NCI-H446 (cell line): ENCODE results near the gene MUC5B.
"Not testable (repeated sequence)": the region's sequence is repeated elsewhere in the genome, so short reads cannot be mapped to it uniquely, and the experiment has no call there.

Experiments used
- DNase-seq, 2 experiments: peaks; one replicate each; lab custom pipeline; 2025; lab: John Stamatoyannopoulos, UW

The MUC5B gene, protein sequence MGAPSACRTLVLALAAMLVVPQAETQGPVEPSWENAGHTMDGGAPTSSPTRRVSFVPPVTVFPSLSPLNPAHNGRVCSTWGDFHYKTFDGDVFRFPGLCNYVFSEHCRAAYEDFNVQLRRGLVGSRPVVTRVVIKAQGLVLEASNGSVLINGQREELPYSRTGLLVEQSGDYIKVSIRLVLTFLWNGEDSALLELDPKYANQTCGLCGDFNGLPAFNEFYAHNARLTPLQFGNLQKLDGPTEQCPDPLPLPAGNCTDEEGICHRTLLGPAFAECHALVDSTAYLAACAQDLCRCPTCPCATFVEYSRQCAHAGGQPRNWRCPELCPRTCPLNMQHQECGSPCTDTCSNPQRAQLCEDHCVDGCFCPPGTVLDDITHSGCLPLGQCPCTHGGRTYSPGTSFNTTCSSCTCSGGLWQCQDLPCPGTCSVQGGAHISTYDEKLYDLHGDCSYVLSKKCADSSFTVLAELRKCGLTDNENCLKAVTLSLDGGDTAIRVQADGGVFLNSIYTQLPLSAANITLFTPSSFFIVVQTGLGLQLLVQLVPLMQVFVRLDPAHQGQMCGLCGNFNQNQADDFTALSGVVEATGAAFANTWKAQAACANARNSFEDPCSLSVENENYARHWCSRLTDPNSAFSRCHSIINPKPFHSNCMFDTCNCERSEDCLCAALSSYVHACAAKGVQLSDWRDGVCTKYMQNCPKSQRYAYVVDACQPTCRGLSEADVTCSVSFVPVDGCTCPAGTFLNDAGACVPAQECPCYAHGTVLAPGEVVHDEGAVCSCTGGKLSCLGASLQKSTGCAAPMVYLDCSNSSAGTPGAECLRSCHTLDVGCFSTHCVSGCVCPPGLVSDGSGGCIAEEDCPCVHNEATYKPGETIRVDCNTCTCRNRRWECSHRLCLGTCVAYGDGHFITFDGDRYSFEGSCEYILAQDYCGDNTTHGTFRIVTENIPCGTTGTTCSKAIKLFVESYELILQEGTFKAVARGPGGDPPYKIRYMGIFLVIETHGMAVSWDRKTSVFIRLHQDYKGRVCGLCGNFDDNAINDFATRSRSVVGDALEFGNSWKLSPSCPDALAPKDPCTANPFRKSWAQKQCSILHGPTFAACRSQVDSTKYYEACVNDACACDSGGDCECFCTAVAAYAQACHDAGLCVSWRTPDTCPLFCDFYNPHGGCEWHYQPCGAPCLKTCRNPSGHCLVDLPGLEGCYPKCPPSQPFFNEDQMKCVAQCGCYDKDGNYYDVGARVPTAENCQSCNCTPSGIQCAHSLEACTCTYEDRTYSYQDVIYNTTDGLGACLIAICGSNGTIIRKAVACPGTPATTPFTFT (N-terminal part only)

GRCh38 chr11:1222491-1223345, at the start of gene MUC5B:
Gene MUC5B (plus strand): TSS chr11:1223066. CDS start chr11:1223124, 58 bp downstream.
- DNase-seq, result no peak

GRCh38 chr11:1173396-1173795, 49.5 kb upstream of the MUC5B start:
- DNase-seq, result not testable (repeated sequence)

- DNase-seq, result no peak
Measured at GRCh38 chr11:1174441-1175370, 48.2 kb upstream of the MUC5B start.

DNA sequence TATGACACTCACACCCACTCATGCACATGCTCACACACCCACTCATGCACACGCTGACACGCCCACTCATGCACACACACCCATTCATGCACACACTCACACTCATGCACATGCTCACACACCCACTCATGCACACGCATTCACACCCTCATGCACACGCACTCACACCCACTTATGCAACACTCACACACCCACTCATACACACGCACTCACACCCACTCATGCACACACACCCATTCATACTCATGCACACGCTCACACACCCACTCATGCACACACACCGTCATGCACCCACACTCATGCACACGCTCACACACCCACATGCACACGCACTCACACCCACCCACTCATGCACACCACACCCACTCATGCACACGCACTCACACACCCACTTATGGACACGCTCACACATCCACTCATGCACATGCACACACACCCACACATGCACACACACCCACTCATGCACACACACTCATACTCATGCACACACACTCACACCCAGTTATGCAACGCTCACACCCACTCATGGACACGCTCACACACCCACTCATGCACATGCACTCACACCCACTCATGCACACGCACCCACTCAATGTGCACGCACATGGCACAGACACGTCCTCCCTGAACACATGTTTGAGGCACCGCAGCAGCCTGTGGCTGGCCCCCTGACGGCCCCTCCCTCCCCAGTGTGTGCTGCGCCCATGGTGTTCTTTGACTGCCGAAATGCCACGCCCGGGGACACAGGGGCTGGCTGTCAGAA, 47.2 kb upstream of the MUC5B start:
- no peak for DNase-seq

DNA sequence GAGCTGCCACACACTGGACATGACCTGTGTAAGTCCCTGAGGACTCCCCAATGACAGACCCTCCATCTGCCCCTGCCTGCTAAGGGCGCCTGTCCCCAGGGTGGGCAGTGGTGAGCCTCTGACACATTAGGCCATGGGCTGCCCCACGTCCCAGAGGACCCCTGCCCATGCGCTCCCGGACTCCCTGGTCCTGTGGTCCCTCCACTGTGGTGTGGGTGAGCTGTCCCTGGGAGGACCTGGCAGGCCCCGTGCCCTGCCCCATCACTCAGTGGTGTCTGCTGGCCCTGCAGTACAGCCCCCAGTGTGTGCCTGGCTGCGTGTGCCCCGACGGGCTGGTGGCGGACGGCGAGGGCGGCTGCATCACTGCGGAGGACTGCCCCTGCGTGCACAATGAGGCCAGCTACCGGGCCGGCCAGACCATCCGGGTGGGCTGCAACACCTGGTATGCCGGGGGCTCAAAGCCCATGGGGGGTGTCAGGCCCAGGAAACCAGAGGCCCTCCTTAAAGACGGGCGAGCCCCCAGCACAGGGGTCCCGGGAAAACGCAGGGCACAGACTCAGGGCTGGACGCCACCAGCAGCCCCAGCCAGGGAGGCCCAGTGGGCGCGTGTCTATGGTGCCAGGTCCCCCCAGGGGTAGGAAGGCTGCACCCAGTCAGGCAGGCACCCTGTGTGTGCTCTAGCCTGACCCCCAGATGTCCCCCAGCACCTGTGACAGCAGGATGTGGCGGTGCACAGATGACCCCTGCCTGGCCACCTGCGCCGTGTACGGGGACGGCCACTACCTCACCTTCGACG, 46.4 kb upstream of the MUC5B start:
- DNase-seq, result no peak

DNA sequence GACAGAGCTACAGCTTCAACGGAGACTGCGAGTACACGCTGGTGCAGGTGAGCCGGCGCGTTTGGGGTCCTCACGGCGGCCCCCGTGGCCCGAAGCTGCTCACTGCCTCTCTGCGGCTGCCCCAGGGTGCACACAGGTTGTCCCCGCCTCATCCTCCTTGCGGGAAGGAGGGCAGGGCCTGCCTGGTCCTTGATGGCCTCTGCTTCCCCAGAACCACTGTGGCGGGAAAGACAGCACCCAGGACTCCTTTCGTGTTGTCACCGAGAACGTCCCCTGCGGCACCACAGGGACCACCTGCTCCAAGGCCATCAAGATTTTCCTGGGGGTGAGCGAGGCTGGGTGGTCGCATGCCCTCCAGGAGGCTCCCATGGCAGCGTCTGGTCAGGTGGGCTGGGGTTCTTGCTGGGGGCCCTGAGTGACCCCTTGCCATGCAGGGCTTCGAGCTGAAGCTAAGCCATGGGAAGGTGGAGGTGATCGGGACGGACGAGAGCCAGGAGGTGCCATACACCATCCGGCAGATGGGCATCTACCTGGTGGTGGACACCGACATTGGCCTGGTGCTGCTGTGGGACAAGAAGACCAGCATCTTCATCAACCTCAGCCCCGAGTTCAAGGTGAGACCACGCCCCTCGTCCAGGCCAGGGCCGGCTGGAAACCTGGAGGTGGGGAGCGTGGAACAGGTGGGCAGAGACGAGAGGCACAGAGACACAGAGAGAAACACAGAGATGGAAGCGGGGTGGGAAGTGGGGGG, 45.7 kb upstream of the MUC5B start:
- DNase-seq, result no peak

DNA sequence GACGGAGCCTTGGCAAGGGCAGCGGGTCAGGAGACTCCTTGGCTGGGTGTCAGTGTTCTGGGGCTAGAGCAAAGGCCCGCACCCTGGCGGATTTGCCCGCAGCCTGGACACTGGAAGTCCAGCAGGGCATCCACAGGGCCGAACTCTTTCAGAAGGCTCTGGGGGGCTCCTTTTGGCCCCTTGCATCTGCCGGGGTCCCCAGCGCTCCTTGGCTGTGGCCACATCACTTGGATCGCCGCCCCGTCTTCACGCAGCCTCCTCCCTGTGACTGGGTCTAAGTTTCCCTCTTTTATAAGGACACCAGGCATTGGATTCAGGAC, 45.1 kb upstream of the MUC5B start:
- no peak for DNase-seq

DNA sequence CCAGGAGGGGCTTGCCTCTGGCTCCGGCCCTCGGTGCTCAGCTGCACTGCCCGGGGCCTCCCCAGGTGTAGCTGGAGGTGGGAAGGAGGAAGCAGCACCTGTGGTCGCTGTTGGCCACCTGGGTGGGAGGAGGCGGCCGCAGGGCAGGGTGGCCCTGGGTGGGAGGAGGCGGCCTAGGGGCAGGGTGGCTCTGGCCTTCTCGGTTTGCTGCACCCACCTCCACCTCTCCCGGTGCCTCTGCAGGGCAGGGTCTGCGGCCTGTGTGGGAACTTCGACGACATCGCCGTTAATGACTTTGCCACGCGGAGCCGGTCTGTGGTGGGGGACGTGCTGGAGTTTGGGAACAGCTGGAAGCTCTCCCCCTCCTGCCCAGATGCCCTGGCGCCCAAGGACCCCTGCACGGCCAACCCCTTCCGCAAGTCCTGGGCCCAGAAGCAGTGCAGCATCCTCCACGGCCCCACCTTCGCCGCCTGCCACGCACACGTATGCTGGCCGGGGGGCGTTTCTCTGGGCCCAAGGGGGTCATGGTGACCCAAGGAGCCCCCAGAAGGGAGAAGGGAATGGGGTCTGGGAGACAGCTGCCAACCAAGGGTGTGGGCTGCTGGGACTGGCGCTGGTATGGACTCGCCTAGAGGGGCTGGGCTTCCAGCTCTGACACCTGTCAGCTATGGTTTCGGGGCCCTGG, 44.5 kb upstream of the MUC5B start:
- no peak for DNase-seq

- no peak for DNase-seq
Measured at GRCh38 chr11:1178906-1179305, 44.0 kb upstream of the MUC5B start.

DNA sequence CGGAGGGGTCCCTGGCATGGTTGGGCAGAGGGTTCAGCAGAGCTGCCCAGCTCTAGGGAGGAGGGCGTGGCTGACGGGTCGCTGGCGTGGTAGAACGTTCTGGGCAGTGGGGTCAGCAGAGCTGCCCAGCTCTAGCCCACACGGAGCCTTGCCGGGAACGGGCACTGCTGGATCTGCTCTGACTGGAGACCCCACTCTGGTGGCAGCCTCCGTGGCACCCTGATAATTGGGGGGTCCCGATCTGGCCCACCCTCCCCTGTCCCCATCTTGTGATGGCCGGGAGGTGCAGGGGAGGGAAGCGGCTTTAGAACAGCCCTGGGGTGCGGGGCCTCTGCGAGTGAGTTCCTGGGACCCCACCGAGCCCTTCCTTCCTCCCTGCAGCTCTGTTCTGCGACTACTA, 43.2 kb upstream of the MUC5B start:
- DNase-seq, result no peak

DNA sequence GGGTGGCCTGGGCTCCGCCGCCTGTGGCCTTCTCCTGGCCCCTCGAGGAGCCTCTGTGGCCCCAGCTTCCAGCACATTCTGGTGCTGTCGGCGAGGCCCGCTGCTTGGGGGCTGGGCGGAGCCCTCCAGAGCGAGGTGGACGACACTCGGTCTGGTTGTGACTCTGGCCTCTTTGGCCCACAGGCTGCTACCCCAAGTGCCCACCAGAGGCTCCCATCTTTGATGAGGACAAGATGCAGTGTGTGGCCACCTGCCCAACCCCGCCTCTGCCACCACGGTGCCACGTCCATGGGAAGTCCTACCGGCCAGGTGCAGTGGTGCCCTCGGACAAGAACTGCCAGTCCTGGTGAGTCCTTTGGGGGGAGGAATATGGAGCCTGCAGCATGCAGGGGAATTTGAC, 42.7 kb upstream of the MUC5B start:
- DNase-seq, result no peak

GRCh38 chr11:1180947-1181391, 41.9 kb upstream of the MUC5B start:
- no peak for DNase-seq

DNA sequence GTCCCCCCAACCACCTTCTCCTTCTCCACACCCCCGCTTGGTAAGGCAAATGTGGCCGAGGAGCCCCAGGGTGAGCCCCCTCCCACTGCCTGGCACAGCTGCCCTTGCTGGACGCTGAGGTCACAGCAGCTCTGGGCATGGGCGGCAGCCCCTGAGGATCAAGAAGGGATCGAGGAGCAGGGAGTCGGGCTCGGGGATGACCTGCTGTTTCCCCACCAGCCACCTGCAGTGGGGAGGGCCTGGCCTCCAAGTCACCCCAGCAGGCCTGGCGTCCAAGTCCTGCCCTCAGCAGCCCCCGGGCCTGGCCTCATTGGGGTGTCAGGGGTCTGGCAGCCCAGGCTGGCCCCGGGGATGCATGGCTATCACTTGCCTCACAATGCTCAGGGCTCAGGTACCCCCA, 41.4 kb upstream of the MUC5B start:
- DNase-seq, result no peak

- no peak for DNase-seq
Measured at GRCh38 chr11:1181853-1182535, 40.9 kb upstream of the MUC5B start.

- not testable (repeated sequence) for DNase-seq
Measured at GRCh38 chr11:1184139-1184538, 38.7 kb upstream of the MUC5B start.

DNA sequence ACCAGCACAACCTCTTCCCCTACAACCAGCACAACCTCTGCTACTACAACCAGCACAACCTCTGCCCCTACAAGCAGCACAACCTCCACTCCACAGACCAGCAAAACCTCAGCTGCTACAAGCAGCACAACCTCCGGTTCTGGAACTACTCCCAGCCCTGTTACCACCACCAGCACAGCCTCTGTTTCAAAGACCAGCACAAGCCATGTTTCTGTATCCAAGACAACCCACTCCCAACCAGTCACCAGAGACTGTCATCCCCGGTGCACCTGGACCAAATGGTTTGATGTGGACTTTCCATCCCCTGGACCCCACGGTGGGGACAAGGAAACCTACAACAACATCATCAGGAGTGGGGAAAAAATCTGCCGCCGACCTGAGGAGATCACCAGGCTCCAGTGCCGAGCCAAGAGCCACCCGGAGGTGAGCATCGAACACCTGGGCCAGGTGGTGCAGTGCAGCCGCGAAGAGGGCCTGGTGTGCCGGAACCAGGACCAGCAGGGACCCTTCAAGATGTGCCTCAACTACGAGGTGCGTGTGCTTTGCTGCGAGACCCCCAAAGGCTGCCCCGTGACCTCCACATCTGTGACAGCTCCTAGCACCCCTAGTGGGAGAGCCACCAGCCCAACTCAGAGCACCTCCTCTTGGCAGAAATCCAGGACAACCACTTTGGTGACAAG, 34.3 kb upstream of the MUC5B start:
- DNase-seq, result not testable (repeated sequence)
